EL (cell line): ENCODE data around the gene RAD51.

ENCODE experiments used
- DNase-seq: peaks from one replicate; pipeline ENCODE4 v3.0.0-alpha.2; 2016

RAD51 gene

GRCh38 chr15:40722934-40723333 lies 28.0 kb downstream of the RAD51 start:
- DNase-seq: peak; percentile 30

GRCh38 chr15:40723919-40724318 lies 28.9 kb downstream of the RAD51 start:
- no peak for DNase-seq

- no peak for DNase-seq
These were observed 36.1 kb downstream of the RAD51 start for GRCh38 chr15:40731034-40731433.

GRCh38 chr15:40736575-40736974 lies 41.6 kb downstream of the RAD51 start:
- no peak for DNase-seq

- no peak for DNase-seq
These were observed 42.1 kb downstream of the RAD51 start for GRCh38 chr15:40737048-40737447.

- DNase-seq: no peak
These were observed 44.1 kb downstream of the RAD51 start for GRCh38 chr15:40739047-40739446.

- no peak for DNase-seq
These were observed 44.9 kb downstream of the RAD51 start for GRCh38 chr15:40739854-40740253.

- no peak for DNase-seq
These were observed 48.5 kb downstream of the RAD51 start for GRCh38 chr15:40743485-40743901.

GRCh38 chr15:40743921-40744814 lies 49.2 kb downstream of the RAD51 start:
- peak; percentile 84 for DNase-seq

GRCh38 chr15:40744815-40745152 lies 49.8 kb downstream of the RAD51 start:
- no peak for DNase-seq

- peak; percentile 65 for DNase-seq
These were observed 52.0 kb downstream of the RAD51 start for GRCh38 chr15:40746916-40747418.

- DNase-seq: no peak
These were observed 53.0 kb downstream of the RAD51 start for GRCh38 chr15:40747685-40748631.

- no peak for DNase-seq
These were observed 54.2 kb downstream of the RAD51 start for GRCh38 chr15:40749151-40749630.

GRCh38 chr15:40750885-40751284 lies 55.9 kb downstream of the RAD51 start:
- DNase-seq: no peak

- DNase-seq: no peak
These were observed 56.8 kb downstream of the RAD51 start for GRCh38 chr15:40751745-40752144.

- DNase-seq: no peak
These were observed 59.6 kb downstream of the RAD51 start for GRCh38 chr15:40754574-40754882.

GRCh38 chr15:40754883-40755811 lies 60.2 kb downstream of the RAD51 start, which contains the start of gene RMDN3:
Gene RMDN3 (minus strand): TSS chr15:40755254. CDS start chr15:40754783, 471 bp downstream.
- peak; percentile 95 for DNase-seq

GRCh38 chr15:40755812-40756208 lies 60.8 kb downstream of the RAD51 start:
- DNase-seq: no peak

- DNase-seq: no peak
These were observed 62.0 kb downstream of the RAD51 start for GRCh38 chr15:40756938-40757337.

- DNase-seq: no peak
These were observed 65.0 kb downstream of the RAD51 start for GRCh38 chr15:40759961-40760360.

- DNase-seq: peak; percentile 59
These were observed 68.2 kb downstream of the RAD51 start for GRCh38 chr15:40762919-40763800.
